ENCODE data around the gene MORC2.

The MORC2 gene

DNA sequence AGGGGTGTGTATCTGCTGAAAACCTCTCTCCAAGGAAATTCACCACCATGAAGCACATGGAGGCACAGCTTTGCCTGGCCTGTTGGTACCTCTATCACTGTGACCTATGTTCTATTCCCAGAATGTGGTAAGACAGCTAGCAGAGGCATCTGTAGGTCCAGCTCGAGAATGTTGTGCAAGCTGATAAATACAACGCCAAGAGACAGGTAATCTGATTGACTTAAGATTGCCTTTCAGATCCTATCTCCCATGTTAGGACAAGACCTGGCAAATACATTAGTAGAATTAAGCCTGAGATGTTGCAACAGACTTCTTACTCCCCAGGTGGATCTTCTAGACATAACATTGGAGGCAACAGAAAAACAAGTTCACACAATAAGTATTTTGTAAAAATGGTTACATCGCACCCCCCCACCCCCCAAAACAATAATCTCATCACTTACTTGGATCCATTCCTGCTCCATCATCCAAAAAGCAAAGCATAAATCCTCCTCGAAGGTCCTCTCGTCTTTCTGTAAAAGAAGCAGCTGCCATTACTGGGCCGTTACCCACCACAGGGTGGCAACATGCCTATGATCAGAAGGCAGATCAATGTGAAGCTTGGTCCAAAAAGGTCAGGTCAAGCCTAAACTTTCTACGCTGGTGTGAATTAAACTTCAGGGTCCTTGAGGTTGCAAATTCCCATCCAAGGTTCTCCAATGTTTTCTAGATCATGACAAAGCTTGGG lies 18.5 kb downstream of the MORC2 start:
- TF ChIP-seq ZNF274 (IDR thresholded peaks at IDR 0.05; ENCODE audit: low read depth, low read length) (no peak), SUZ12 (IDR thresholded peaks at IDR 0.05; ENCODE audit: extremely low read depth, insufficient read depth, insufficient read length) (no peak), YY1 (IDR thresholded peaks at IDR 0.05; ENCODE audit: insufficient read depth, insufficient read length) (no peak)
- Histone ChIP-seq H3K36me3 (ENCODE audit: insufficient read depth, insufficient read length, low read length) (peaks cover 91% of the 10 kb centered on the region), H3K9ac (ENCODE audit: insufficient read length, low read depth) (no peak overlapping the region), H3K9me3 (ENCODE audit: insufficient read depth, low read length) (no peaks in the 10 kb centered on the region), H3K4me3 (ENCODE audit: insufficient read length, low read depth) (no peak overlapping the region), H3K27me3 (ENCODE audit: insufficient read depth, insufficient read length) (no peaks in the 10 kb centered on the region), H3K4me1 (ENCODE audit: insufficient read depth, insufficient read length) (peaks cover 10% of the 10 kb centered on the region)
- no peak for DNase-seq (ENCODE audit: low read depth, low spot score)

DNA sequence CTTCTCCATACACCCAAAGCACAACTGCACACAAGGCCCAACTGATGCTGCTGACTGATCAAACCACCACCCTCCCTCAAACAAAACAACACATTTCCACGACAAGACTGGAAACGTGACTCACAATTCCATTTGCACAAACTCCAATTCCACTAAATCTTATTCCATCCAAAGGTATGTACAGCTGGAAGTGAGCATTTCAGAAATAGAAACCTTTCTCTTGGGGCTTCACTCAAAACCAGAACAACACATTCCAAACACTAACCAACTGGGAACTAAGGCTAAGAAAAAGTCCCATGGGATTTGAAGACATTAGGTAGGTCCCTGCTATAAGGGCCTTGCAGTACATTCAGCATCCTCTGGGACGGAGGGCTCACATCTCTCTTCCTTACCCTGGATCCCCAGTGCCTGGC lies 19.6 kb downstream of the MORC2 start:
- Histone ChIP-seq H3K9me3 (ENCODE audit: insufficient read depth, low read length) (no peaks in the 10 kb centered on the region), H3K9ac (ENCODE audit: insufficient read length, low read depth) (no peak overlapping the region), H3K4me3 (ENCODE audit: insufficient read length, low read depth) (no peak overlapping the region), H3K36me3 (ENCODE audit: insufficient read depth, insufficient read length, low read length) (peaks cover 94% of the 10 kb centered on the region), H3K27me3 (ENCODE audit: insufficient read depth, insufficient read length) (no peaks in the 10 kb centered on the region), H3K4me1 (ENCODE audit: insufficient read depth, insufficient read length) (peaks cover 10% of the 10 kb centered on the region)
- TF ChIP-seq YY1 (IDR thresholded peaks at IDR 0.05; ENCODE audit: insufficient read depth, insufficient read length) = no peak
- no peak for TF ChIP-seq SUZ12 (IDR thresholded peaks at IDR 0.05; ENCODE audit: extremely low read depth, insufficient read depth, insufficient read length)
- TF ChIP-seq ZNF274 (IDR thresholded peaks at IDR 0.05; ENCODE audit: low read depth, low read length) = no peak
- no peak for DNase-seq (ENCODE audit: low read depth, low spot score)

DNA sequence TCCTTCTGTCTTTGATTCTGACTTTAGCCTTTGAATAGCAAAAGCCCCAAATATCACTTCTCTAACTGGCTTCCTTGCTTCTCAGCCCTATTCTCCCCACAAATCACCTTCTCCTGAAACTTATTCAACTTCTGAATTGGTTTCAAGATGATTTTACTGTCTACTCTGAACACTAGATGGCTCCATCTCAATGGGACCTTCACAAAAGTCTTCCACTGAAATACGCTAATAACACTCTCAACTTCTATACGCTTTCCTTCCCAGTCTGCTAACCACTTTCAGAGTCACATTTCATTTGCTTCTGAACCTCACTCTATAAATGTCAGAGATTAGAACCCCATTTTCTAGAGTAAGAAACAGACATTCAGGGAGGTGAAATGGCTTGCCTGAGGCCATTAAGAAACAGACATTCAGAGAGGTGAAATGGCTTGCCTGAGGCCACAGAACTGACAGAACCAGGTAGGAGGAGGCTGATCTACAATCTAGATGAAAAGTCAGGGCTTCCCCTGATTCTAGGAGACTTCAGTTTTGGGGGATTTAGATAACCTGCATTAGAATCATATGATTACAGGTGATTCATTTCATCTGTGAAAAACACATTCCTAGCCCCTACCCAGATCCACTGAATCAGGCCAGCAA lies 20.6 kb downstream of the MORC2 start:
- TF ChIP-seq YY1 (IDR thresholded peaks at IDR 0.05; ENCODE audit: insufficient read depth, insufficient read length) (no peak), ZNF274 (IDR thresholded peaks at IDR 0.05; ENCODE audit: low read depth, low read length) (no peak), SUZ12 (IDR thresholded peaks at IDR 0.05; ENCODE audit: extremely low read depth, insufficient read depth, insufficient read length) (no peak)
- peaks cover 94% of the 10 kb centered on the region for H3K36me3 ChIP-seq (ENCODE audit: insufficient read depth, insufficient read length, low read length)
- peaks cover 10% of the 10 kb centered on the region for H3K4me1 ChIP-seq (ENCODE audit: insufficient read depth, insufficient read length)
- H3K27me3 ChIP-seq (ENCODE audit: insufficient read depth, insufficient read length) = no peaks in the 10 kb centered on the region
- DNase-seq (ENCODE audit: low read depth, low spot score) = no peak
- no peak overlapping the region for H3K9ac ChIP-seq (ENCODE audit: insufficient read length, low read depth)
- no peaks in the 10 kb centered on the region for H3K9me3 ChIP-seq (ENCODE audit: insufficient read depth, low read length)
- no peak overlapping the region for H3K4me3 ChIP-seq (ENCODE audit: insufficient read length, low read depth)

DNA sequence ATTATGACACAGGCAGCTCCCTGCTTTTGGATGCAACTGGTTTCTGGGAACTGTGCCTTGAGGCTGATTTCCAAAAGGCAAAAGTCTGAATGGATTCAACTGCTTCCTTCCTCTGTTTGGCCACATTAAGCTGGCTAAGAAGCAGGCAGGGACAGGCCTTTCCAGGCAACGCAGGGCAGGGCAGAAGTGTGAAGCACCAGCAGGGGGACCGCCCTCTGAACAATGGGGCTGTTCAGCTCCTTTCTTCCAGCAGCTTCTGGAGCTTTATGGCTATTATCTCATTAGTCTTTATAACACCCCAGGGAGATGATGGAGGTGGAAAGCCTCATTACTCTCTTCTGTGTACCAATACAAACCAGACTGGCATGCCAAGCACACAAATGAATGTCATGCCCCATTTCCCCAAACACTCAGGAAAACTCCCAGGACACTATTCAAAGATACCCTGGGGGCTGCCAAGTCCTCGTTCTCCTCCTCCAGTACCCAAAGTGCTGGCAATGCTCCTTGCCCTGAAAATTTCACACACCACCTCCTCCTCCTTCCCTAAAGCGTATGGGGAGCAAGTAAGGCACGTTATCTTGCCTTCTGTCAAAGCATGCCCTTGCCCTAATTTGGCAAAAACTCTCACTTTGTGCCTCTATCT lies 21.3 kb downstream of the MORC2 start:
- H3K27me3 ChIP-seq (ENCODE audit: insufficient read depth, insufficient read length) = no peaks in the 10 kb centered on the region

DNA sequence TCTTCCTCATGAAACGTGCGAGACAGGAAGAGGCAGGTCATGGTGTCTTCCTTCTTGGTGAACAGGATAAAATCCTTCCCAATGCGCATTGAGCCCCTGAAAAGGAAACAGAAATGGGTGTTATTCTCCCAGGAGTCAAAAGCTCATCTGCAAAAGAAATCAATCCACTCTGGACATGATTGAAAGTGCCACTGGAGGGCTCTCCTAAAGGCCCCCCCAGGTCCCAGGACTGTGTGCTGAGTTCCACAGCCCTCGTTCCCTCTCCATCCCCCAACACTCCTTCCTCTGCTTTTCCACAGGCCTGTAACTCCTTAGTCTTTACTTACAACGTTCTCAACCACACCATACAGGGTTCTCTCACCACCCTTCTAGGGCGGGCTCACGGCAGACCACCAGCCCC lies 22.2 kb downstream of the MORC2 start:
- H3K36me3 ChIP-seq (ENCODE audit: insufficient read depth, insufficient read length, low read length) = peaks cover 97% of the 10 kb centered on the region
- no peak overlapping the region for H3K4me3 ChIP-seq (ENCODE audit: insufficient read length, low read depth)
- H3K4me1 ChIP-seq (ENCODE audit: insufficient read depth, insufficient read length) = peaks cover 10% of the 10 kb centered on the region
- no peak overlapping the region for H3K9ac ChIP-seq (ENCODE audit: insufficient read length, low read depth)
- TF ChIP-seq SUZ12 (IDR thresholded peaks at IDR 0.05; ENCODE audit: extremely low read depth, insufficient read depth, insufficient read length) (no peak), ZNF274 (IDR thresholded peaks at IDR 0.05; ENCODE audit: low read depth, low read length) (no peak), YY1 (IDR thresholded peaks at IDR 0.05; ENCODE audit: insufficient read depth, insufficient read length) (no peak)
- no peaks in the 10 kb centered on the region for H3K9me3 ChIP-seq (ENCODE audit: insufficient read depth, low read length)
- no peak for DNase-seq (ENCODE audit: low read depth, low spot score)
- no peaks in the 10 kb centered on the region for H3K27me3 ChIP-seq (ENCODE audit: insufficient read depth, insufficient read length)

More for the DNA sequence above, 21.3 kb downstream of the MORC2 start:
- Histone ChIP-seq H3K9me3 (ENCODE audit: insufficient read depth, low read length) (no peaks in the 10 kb centered on the region), H3K4me1 (ENCODE audit: insufficient read depth, insufficient read length) (peaks cover 10% of the 10 kb centered on the region), H3K36me3 (ENCODE audit: insufficient read depth, insufficient read length, low read length) (peaks cover 94% of the 10 kb centered on the region), H3K4me3 (ENCODE audit: insufficient read length, low read depth) (no peak overlapping the region), H3K9ac (ENCODE audit: insufficient read length, low read depth) (peak overlapping the region; percentile 17)
- TF ChIP-seq ZNF274 (IDR thresholded peaks at IDR 0.05; ENCODE audit: low read depth, low read length) = no peak
- no peak for TF ChIP-seq SUZ12 (IDR thresholded peaks at IDR 0.05; ENCODE audit: extremely low read depth, insufficient read depth, insufficient read length)
- no peak for TF ChIP-seq YY1 (IDR thresholded peaks at IDR 0.05; ENCODE audit: insufficient read depth, insufficient read length)
- DNase-seq (ENCODE audit: low read depth, low spot score) = no peak

DNA sequence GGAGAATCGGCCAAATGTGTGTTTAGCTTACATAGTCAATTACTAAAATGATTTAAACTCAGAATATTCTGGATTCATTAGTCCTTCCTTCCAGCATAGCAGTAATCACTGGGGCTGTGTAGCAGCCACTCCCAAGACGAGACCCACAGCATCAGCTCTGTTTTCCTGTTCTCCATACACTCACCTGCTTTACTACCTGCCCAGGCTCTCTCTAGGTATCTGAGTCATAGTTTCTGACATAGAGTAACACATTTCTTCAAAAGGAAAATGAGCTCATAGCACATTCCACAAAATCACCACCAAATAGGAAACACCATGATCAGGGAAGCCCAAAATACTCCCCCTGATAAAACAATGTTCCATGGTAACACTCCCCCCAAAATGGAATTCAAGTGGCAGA lies 22.9 kb downstream of the MORC2 start:
- Histone ChIP-seq H3K36me3 (ENCODE audit: insufficient read depth, insufficient read length, low read length) (peaks cover 97% of the 10 kb centered on the region), H3K9ac (ENCODE audit: insufficient read length, low read depth) (no peak overlapping the region), H3K27me3 (ENCODE audit: insufficient read depth, insufficient read length) (no peaks in the 10 kb centered on the region), H3K9me3 (ENCODE audit: insufficient read depth, low read length) (no peaks in the 10 kb centered on the region), H3K4me3 (ENCODE audit: insufficient read length, low read depth) (no peak overlapping the region), H3K4me1 (ENCODE audit: insufficient read depth, insufficient read length) (peaks cover 10% of the 10 kb centered on the region)
- no peak for DNase-seq (ENCODE audit: low read depth, low spot score)
- TF ChIP-seq YY1 (IDR thresholded peaks at IDR 0.05; ENCODE audit: insufficient read depth, insufficient read length) (no peak), ZNF274 (IDR thresholded peaks at IDR 0.05; ENCODE audit: low read depth, low read length) (no peak), SUZ12 (IDR thresholded peaks at IDR 0.05; ENCODE audit: extremely low read depth, insufficient read depth, insufficient read length) (no peak)

DNA sequence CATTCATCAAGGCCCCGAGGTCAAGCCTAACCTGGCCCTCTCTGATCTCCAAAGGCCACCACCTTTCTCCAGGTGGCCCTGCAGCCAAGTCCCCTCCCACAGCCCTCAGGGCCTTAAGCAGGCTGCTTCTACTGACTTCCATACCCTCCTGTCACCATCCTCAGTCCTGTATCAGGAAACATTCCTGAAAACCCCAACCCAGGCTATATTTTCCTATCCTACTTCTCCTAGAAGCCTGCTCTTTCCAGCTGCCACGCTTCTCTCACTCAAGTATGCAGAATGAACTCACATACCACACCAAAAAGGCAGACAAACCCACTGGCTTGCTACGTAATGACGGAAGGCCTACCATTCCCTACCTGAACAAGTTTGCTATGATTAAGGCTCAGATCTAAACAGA lies 23.6 kb downstream of the MORC2 start:
- H3K36me3 ChIP-seq (ENCODE audit: insufficient read depth, insufficient read length, low read length) = peaks cover 97% of the 10 kb centered on the region
- TF ChIP-seq SUZ12 (IDR thresholded peaks at IDR 0.05; ENCODE audit: extremely low read depth, insufficient read depth, insufficient read length) = no peak
- no peak for TF ChIP-seq ZNF274 (IDR thresholded peaks at IDR 0.05; ENCODE audit: low read depth, low read length)
- no peak for TF ChIP-seq YY1 (IDR thresholded peaks at IDR 0.05; ENCODE audit: insufficient read depth, insufficient read length)
- no peak overlapping the region for H3K4me3 ChIP-seq (ENCODE audit: insufficient read length, low read depth)
- no peak for DNase-seq (ENCODE audit: low read depth, low spot score)
- H3K27me3 ChIP-seq (ENCODE audit: insufficient read depth, insufficient read length) = no peaks in the 10 kb centered on the region
- no peaks in the 10 kb centered on the region for H3K9me3 ChIP-seq (ENCODE audit: insufficient read depth, low read length)
- H3K9ac ChIP-seq (ENCODE audit: insufficient read length, low read depth) = no peak overlapping the region
- peaks cover 10% of the 10 kb centered on the region for H3K4me1 ChIP-seq (ENCODE audit: insufficient read depth, insufficient read length)

All from NT2/D1 (cell line).